Upper lobe of left lung (tissue), 6 donors: ENCODE results near the gene RFTN1. TPM values are rescaled to one million over a fixed set of nuclear protein-coding genes. Genes with fewer than 3 reads are reported as not detected.
"Not testable (repeated sequence)": the region's sequence is repeated elsewhere in the genome, so short reads cannot be mapped to it uniquely, and the experiment has no call there.

ENCODE experiments used
- ATAC-seq, 2 donors: fragments of 200-7000 bp; cut with Tn5 transposase; one replicate each; pipeline ENCODE4 v1.9.1; 2022; ENCODE audit warnings: mild to moderate bottlenecking in 2 of 2, moderate library complexity in 2 of 2; ENCODE audit not compliant: low FRiP score in 2 of 2
- DNase-seq, 2 donors: peaks; one replicate each; pipeline ENCODE4 v3.0.0-alpha.2; 2019 to 2020
- H3K27ac ChIP-seq, 4 donors: fragments of 200-600 bp; sonication (generic); one replicate each; pipeline ENCODE4 v1.5.1; 2016 to 2019
- H3K27me3 ChIP-seq, 4 donors: fragments of 200-600 bp; sonication (generic); one replicate each; pipeline ENCODE4 v1.5.1; 2017 to 2019
- H3K36me3 ChIP-seq, 4 donors: fragments of 200-600 bp; sonication (generic); one replicate each; pipeline ENCODE4 v1.5.1; 2016 to 2019
- H3K4me1 ChIP-seq, 4 donors: fragments of 200-600 bp; sonication (generic); one replicate each; pipeline ENCODE4 v1.5.1; 2018 to 2019
- H3K4me3 ChIP-seq, 4 donors: fragments of 200-600 bp; sonication (generic); one replicate each; pipeline ENCODE4 v1.5.1; 2017 to 2019; ENCODE audit warnings: mild to moderate bottlenecking in 2 of 4, moderate library complexity in 1 of 4
- H3K9me3 ChIP-seq, 4 donors: fragments of 200-600 bp; sonication (generic); one replicate each; pipeline ENCODE4 v1.5.1; 2018 to 2019
- CTCF ChIP-seq, 6 experiments: fragments of 450-650 bp in 4 of 6; fragments of 200-600 bp in 2 of 6; sonication (generic) in 2 of 6; IDR thresholded peaks; one replicate each; pipeline ENCODE4 v1.5.1; 2016 to 2019; ENCODE audit warnings: antibody characterized with exemption in 6 of 6
- EP300 ChIP-seq, 4 donors: sonication (generic); formaldehyde crosslinking; IDR thresholded peaks; one replicate each; pipeline ENCODE4 v1.5.1; 2017; ENCODE audit warnings: antibody characterized with exemption in 4 of 4, control low read depth in 2 of 4
- POLR2A ChIP-seq, 4 donors: fragments of 450-650 bp; IDR thresholded peaks; one replicate each; pipeline ENCODE4 v1.5.1; 2016 to 2017; ENCODE audit warnings: antibody characterized with exemption in 4 of 4, mild to moderate bottlenecking in 2 of 4
- POLR2AphosphoS5 ChIP-seq, 2 donors: sonication (generic); formaldehyde crosslinking; IDR thresholded peaks; one replicate each; pipeline ENCODE4 v1.5.1; 2017; ENCODE audit warnings: antibody characterized with exemption in 2 of 2
- WGBS, 2 donors: methylation state at CpG; one replicate each; pipeline ENCODE4 v1.1.5; 2017 to 2018; 5-methylcytosine and 5-hydroxymethylcytosine counted together
- total RNA-seq, 6 donors: library from RNA; depleted of rRNA in 4 of 6; stranded (reverse); fragments of >200 nt in 4 of 6; gene quantifications; one replicate each; pipeline versions ENCODE4 v1.1.0 to v1.2.1, GENCODE V29; 2016 to 2021
- donor health status: DM: no; HTN: no; CAD: no; lungs with moderate emphysema.
- donor health status: DM: no; HTN: yes; CAD: no; lungs with severe emphysema.

RFTN1 gene
- total RNA-seq, 6 donors from 2014 or later, result 62.1 to 121 (median 76.1) TPM

GRCh38 chr3:16489326-16490061, 24.0 kb downstream of the RFTN1 start:
- H3K27me3 ChIP-seq, H3K9me3 ChIP-seq, H3K4me3 ChIP-seq: not testable (repeated sequence)
- H3K27ac ChIP-seq, result peak overlapping the region in 3 of 4 donors; percentile 21 to 66 (median 64)
- peak in 1 of 2 donors; percentile 55 for DNase-seq
- peak; percentile 16 to 68 for ATAC-seq
- H3K4me1 ChIP-seq, result peaks cover 13 to 35% (median 22%) of the 10 kb centered on the region in 4 donors
- WGBS, 2 donors, result 64 to 72% methylated on average over 8 of the region's 8 CpGs
- TF ChIP-seq EP300 (IDR thresholded peaks at IDR 0.05), result peak in 1 of 4 donors; percentile 70
- peaks cover 0 to 14% (median 6%) of the 10 kb centered on the region in 4 donors for H3K36me3 ChIP-seq

GRCh38 chr3:16488637-16489036, 24.9 kb downstream of the RFTN1 start:
- Histone ChIP-seq H3K36me3 (peaks cover 0 to 14% (median 6%) of the 10 kb centered on the region in 4 donors), H3K27ac (peak overlapping the region in 1 of 4 donors; percentile 49), H3K9me3 (no peaks in the 10 kb centered on the region), H3K27me3 (no peaks in the 10 kb centered on the region), H3K4me3 (no peak overlapping the region), H3K4me1 (peaks cover 19 to 37% (median 29%) of the 10 kb centered on the region in 4 donors)
- DNase-seq (no peak), ATAC-seq (no peak)
- 74 to 81% methylated on average over 3 of the region's 3 CpGs for WGBS, 2 donors
- TF ChIP-seq EP300 (IDR thresholded peaks at IDR 0.05), result no peak
- TF ChIP-seq POLR2A (IDR thresholded peaks at IDR 0.05), result no peak
- TF ChIP-seq CTCF (IDR thresholded peaks at IDR 0.05), result no peak
- TF ChIP-seq POLR2AphosphoS5 (IDR thresholded peaks at IDR 0.05), result no peak

DNA sequence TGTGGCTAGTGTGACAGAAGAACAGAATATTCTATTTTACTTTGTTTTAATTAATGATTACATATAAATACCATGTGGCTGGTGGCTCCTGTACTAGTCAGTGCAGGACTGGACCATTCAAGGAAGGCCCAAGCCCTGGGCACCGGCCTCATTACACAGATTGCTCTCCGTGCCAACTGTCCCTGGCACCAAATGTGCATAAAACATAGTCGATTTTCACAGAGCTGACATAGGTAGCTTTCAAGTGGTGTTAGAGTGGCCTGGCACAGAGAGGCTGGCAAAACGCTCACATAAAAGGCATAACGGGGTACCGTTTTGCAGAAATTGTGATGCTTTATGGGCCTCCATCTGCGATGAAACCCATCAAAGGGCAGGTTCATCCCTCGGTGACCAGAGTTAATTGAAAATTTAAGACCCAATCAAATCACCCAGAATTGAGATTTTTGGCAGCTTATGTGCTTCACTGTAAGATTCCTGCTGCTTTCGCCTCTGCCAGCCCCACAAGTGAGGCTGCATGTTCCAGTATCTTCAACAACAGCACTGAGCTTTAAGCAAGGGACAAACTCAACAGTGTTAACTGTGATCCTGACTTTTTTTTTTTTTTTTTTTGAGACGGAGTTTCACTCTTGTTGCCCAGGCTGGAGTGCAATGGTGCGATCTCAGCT, 25.9 kb downstream of the RFTN1 start:
- Histone ChIP-seq H3K4me1 (peaks cover 28 to 47% (median 39%) of the 10 kb centered on the region in 4 donors), H3K9me3 (no peaks in the 10 kb centered on the region), H3K4me3 (no peak overlapping the region), H3K36me3 (peaks cover 0 to 12% (median 6%) of the 10 kb centered on the region in 4 donors), H3K27me3 (no peaks in the 10 kb centered on the region), H3K27ac (no peak overlapping the region)
- WGBS, 2 donors, result 84 to 85% methylated on average over 11 of the region's 11 CpGs
- DNase-seq (no peak), ATAC-seq (no peak)
- no peak for TF ChIP-seq POLR2A (IDR thresholded peaks at IDR 0.05)
- no peak for TF ChIP-seq EP300 (IDR thresholded peaks at IDR 0.05)
- TF ChIP-seq POLR2AphosphoS5 (IDR thresholded peaks at IDR 0.05), result no peak
- no peak for TF ChIP-seq CTCF (IDR thresholded peaks at IDR 0.05)

DNA sequence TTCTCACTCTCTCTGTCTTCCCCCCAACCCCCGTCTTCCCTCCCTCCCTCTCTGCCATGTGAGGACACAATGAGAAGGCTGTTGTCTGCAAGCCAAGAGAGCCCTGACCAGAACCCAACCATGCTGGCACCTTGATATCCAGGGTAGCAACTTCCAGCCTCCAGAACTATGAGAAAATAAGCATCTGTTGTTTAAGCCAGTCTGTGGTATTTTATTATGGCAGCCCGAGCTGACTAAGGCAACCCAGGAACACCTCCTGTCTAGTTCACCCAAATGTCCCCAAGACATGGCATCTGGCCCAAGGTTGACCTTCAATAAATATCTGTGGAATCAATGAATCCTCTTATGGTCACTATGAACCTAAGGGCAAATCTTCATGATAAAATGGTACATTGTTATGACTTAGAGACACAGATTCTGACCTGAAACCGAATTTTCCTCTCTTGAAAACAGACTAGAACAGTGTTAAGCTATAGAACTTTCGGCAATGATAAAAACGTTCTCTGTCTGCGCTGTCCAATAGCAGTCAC, 26.5 kb downstream of the RFTN1 start:
- TF ChIP-seq EP300 (IDR thresholded peaks at IDR 0.05) (no peak), POLR2AphosphoS5 (IDR thresholded peaks at IDR 0.05) (no peak), CTCF (IDR thresholded peaks at IDR 0.05) (no peak), POLR2A (IDR thresholded peaks at IDR 0.05) (no peak)
- Histone ChIP-seq H3K9me3 (no peaks in the 10 kb centered on the region), H3K36me3 (peaks cover 0 to 5% (median 2%) of the 10 kb centered on the region in 4 donors), H3K27ac (no peak overlapping the region), H3K4me3 (no peak overlapping the region), H3K4me1 (peaks cover 34 to 54% (median 44%) of the 10 kb centered on the region in 4 donors), H3K27me3 (no peaks in the 10 kb centered on the region)
- DNase-seq, result no peak
- ATAC-seq, result no peak
- 96 to 98% methylated on average over 6 of the region's 6 CpGs for WGBS, 2 donors

DNA sequence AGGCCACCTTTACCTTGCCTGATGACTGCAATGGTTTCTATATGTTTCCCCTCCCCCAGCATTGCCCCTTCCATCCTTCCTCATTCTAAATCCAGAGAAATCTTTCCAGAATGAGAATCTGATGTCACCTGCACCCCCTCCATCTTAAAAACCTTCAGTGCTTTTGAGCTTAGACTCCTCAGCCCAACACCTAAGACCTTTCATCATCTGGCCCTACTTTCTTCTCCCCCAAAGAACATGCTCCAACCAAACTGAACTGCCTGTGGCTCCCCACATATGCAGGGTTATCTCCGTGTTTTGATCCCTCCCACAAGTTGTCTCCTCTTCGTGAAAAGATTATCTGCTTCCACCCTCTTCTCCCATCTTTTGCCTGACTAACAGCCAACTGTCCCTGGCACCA, 27.3 kb downstream of the RFTN1 start:
- Histone ChIP-seq H3K4me1 (peaks cover 42 to 62% (median 52%) of the 10 kb centered on the region in 4 donors), H3K27me3 (no peaks in the 10 kb centered on the region), H3K9me3 (no peaks in the 10 kb centered on the region), H3K4me3 (no peak overlapping the region), H3K36me3 (peaks cover 0 to 2% (median 0%) of the 10 kb centered on the region in 4 donors), H3K27ac (peak overlapping the region in 1 of 4 donors; percentile 2)
- WGBS, 2 donors, result 91 to 100% methylated on average over 2 of the region's 2 CpGs
- TF ChIP-seq CTCF (IDR thresholded peaks at IDR 0.05) (no peak), POLR2AphosphoS5 (IDR thresholded peaks at IDR 0.05) (no peak), EP300 (IDR thresholded peaks at IDR 0.05) (no peak), POLR2A (IDR thresholded peaks at IDR 0.05) (no peak)
- DNase-seq (no peak), ATAC-seq (no peak)
